ENCODE data around the gene GRPEL1. TPM values are rescaled to one million over a fixed set of nuclear protein-coding genes. Genes with fewer than 3 reads are reported as not detected.
A peak's percentile ranks its signal among the peaks of the same experiment; 100 is the strongest.

Gene GRPEL1
- total RNA-seq, 1 donor from 2014 or later = 15.1 TPM

DNA sequence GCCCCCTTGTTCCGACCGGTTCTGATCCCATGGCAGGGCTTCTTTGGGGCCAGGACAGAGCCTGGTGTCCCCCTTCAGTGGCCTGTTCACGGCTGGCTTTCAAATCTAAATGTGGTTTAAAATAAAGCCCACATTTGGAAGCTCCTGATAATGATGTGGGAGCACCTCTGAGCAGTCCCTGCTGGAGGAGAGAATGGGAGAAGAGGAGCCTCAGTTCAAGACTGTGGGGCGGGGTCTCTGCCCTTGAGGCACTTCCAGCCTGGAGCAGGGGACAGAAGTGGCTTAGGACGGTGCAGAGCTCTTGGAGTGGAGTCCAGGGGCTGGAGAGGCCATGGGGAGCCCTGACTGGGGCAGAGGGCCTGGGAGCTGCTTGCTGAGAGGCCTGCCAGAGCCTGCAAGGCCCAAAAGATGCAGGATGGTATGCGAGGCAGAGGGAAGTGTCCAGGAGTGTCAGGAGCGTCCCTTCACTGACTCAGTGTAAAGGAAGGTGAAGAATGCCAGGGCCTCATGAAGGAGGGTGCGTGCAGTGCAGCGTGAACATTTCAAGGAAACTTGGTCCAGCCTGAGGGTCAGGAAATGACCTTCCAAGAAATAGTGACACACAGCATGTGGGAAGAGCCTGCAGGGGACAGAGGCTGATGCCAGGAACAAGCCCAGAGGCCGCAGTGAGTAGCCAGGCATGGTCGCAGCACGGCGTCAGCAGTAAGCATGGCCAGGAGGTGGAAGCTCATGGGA is 45.8 kb downstream of the GRPEL1 start:
- DNase-seq = no peak

- DNase-seq = no peak
Observed at GRCh38 chr4:7021355-7021754, 46.5 kb downstream of the GRPEL1 start.

DNA sequence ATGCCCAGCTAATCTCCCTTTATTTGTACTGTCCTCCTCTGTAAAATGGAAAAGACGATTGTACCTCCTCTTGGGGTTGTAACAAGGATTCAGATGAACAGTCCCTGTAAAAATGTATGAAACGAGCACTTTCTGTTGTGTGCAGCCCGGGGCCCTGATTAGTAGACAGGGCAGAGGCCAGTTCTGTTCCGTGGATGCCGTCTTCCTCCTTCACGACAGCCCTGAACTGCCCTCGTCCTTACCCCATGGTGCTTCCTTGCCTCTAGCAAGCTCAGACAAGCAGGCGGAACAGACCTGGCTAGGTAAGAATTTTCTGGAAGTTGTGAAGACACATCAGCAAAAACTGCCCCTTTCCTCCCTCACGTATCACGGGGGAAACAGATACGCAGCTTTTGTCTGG is 47.0 kb downstream of the GRPEL1 start:
- no peak for DNase-seq

- no peak for DNase-seq
Observed at GRCh38 chr4:7020290-7020689, 47.6 kb downstream of the GRPEL1 start.

GRCh38 chr4:7019367-7019766 is 48.5 kb downstream of the GRPEL1 start:
- no peak for DNase-seq

DNA sequence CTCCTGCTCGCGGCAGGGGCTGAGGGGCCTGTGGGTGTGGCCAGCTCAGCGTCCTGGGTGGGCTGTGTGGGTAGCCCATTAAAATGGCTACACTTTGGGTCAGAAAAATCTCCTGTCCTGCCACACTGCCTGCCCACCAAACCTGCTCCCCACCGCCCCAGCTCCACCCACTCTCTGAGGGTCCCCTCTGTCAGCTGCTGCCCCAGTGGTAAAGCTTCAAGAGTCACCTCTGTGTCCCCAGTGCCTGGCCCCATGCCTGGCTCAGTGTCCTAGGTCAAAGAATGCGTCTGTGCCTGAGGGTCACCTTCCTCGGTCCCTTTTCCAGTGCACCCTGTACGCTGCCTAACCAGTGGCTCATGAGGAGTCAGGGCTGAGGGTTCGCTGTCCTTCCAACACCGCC is 49.6 kb downstream of the GRPEL1 start:
- DNase-seq = no peak

GRCh38 chr4:7017446-7018048 is 50.3 kb downstream of the GRPEL1 start:
- no peak for DNase-seq

DNA sequence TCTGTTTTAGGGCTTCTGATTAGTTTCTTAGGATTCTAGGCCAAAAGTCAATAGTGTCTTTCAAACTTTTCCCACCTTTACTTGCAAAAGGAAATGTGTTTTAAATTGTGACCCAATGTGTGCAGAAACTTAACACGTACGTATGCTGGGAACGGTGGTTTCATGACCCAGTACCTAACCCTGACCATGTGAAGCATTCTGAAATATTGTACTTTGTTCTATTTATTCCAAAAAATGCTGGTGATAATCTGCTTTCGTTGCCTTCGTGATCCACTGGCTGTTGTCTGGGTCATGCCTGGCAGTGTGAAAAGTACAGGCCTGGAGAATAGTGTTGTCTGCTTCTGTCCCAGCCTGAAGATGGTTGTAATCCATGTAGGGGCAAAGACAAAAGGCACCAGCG is 51.4 kb downstream of the GRPEL1 start:
- DNase-seq = no peak

GRCh38 chr4:7016086-7016485 is 51.8 kb downstream of the GRPEL1 start:
- DNase-seq = no peak

DNA sequence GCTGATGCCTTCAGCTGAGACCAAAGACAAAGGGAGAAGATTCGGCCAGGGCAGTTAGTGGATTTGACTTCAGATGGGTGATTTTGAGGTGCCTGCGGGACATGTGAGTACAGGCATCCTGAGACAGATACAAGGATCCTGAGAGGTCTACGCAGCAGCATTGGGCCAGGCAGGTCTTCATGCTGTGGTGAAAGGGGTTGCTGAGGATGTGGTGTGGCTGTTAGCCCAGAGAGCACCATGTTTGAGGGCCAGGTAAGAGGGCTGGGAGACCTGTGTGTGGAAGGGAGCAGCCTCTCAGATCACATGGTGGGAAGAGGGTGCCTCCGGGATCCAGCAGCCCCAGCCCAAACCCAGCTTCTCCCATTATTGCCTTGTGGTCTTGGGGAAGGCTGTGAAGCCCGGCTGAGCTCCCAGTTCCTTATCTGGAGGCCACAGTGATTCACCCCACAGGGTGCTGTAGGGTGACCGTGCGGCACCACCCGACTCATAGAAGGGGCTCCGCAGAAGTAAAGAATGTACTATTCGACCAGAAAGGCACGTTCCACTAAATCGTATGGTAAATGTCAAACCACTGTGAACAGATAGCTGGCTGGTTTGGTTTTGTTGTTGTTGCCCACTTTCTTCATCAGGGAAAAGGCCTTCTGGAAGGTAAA is 52.4 kb downstream of the GRPEL1 start:
- no peak for DNase-seq

DNA sequence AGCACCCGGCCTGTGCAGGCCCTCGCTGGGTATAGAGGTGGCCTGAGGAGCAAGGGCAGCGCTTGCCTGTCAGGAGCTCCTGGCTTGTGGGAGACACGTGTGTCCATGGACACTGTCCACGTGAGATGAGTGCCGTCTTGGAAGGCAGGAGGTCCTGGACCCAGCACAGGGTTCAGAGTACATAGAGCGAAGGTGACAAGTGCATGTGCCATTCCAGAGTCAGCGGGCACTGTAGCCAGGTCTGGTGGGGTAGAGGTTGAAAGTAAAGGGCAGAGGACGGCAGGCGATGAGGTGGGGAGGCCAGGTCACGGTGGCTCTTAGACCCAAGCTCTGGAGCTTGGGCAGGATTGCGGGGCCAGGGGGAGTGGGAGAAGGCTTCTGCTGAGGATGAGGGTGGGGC is 53.0 kb downstream of the GRPEL1 start:
- no peak for DNase-seq

GRCh38 chr4:7013175-7013574 is 54.7 kb downstream of the GRPEL1 start:
- DNase-seq = no peak

DNA sequence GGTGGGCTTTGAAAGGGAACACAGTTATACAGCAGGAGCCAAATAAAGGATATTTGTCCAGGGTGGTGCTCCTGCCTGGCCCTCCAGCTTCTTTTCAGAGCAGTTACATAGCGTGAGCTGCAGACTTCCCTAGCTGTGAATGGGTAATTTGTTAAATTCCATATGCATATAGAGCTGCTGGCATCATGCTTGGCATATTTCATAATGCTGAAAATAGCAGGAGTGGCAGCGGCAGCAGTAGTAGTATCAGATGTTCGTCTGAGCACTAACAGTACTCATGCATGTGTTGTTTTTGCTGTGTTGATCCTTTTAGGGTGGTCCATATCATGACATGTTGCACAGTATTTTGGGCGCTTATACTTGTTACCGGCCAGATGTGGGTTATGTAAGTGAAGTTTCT is 58.3 kb downstream of the GRPEL1 start:
- peak; percentile 50 for DNase-seq

Other genes with a start within 250 kb of the GRPEL1 start
- gene TBC1D14, start 158.2 kb downstream of the GRPEL1 start, total RNA-seq = 57.1 TPM
- gene TADA2B, start 24.7 kb downstream of the GRPEL1 start, total RNA-seq = 27.4 TPM
- 13.4 TPM for gene SORCS2, start 124.5 kb upstream of the GRPEL1 start, total RNA-seq

Measured in tongue (tissue), 2 donors.